ENCODE results near the gene EYS.

DNA sequence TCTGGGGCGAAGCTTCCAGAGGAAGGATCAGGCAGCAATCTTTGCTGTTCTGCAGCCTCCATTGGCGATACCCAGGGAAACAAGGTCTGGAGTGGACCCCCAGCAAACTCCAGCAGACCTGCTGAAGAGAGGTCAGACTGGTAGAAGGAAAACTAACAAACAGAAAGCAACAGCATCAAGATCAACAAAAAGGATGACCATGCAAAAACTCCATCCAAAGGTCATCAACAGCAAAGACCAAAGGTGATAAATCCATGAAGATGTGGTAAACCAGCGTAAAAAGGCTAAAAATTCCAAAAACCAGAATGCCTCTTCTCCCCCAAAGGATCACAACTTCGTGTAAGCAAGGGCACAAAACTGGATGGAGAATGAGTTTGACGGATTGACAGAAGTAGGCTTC is 1818.6 kb downstream of the EYS start:
- TF ChIP-seq BACH2 (CRISPR knock-in tag; IDR thresholded peaks at IDR 0.05; ENCODE audit: borderline replicate concordance): no peak
- TF ChIP-seq OSR1 (CRISPR knock-in tag; IDR thresholded peaks at IDR 0.05): no peak
- TF ChIP-seq ZFP30 (CRISPR knock-in tag; IDR thresholded peaks at IDR 0.05): no peak
- TF ChIP-seq ZNF8 (CRISPR knock-in tag; IDR thresholded peaks at IDR 0.05): no peak
- TF ChIP-seq, protein P1, sequence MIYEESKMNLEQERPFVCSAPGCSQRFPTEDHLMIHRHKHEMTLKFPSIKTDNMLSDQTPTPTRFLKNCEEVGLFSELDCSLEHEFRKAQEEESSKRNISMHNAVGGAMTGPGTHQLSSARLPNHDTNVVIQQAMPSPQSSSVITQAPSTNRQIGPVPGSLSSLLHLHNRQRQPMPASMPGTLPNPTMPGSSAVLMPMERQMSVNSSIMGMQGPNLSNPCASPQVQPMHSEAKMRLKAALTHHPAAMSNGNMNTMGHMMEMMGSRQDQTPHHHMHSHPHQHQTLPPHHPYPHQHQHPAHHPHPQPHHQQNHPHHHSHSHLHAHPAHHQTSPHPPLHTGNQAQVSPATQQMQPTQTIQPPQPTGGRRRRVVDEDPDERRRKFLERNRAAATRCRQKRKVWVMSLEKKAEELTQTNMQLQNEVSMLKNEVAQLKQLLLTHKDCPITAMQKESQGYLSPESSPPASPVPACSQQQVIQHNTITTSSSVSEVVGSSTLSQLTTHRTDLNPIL (CRISPR knock-in tag; IDR thresholded peaks at IDR 0.05; ENCODE audit: low read depth): no peak
- no peak for TF ChIP-seq CSDC2 (CRISPR knock-in tag; IDR thresholded peaks at IDR 0.05)
- TF ChIP-seq ZC3H10 (CRISPR knock-in tag; IDR thresholded peaks at IDR 0.05): no peak
- TF ChIP-seq, protein P2, sequence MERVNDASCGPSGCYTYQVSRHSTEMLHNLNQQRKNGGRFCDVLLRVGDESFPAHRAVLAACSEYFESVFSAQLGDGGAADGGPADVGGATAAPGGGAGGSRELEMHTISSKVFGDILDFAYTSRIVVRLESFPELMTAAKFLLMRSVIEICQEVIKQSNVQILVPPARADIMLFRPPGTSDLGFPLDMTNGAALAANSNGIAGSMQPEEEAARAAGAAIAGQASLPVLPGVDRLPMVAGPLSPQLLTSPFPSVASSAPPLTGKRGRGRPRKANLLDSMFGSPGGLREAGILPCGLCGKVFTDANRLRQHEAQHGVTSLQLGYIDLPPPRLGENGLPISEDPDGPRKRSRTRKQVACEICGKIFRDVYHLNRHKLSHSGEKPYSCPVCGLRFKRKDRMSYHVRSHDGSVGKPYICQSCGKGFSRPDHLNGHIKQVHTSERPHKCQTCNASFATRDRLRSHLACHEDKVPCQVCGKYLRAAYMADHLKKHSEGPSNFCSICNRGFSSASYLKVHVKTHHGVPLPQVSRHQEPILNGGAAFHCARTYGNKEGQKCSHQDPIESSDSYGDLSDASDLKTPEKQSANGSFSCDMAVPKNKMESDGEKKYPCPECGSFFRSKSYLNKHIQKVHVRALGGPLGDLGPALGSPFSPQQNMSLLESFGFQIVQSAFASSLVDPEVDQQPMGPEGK (CRISPR knock-in tag; IDR thresholded peaks at IDR 0.05; ENCODE audit: borderline replicate concordance): no peak

Measured in SK-N-SH treated with all-trans-retinoic acid at 6 μM for 48 hours (cell line).